CD4-positive, alpha-beta T cell treated with Interferon gamma for 1 hour (primary cell): ENCODE data around the gene MTRF1L.

ENCODE experiments used
- DNase-seq: peaks from one replicate; pipeline ENCODE4 v3.0.0-alpha.2; 2020

Gene MTRF1L

GRCh38 chr6:153002613-153003365 lies at the start of gene MTRF1L:
Gene MTRF1L, minus strand, starts transcription at chr6:153002709. Its CDS starts 24 bp downstream, at chr6:153002685.
- DNase-seq, result peak; percentile 84

- no peak for DNase-seq
These were observed 49.3 kb upstream of the MTRF1L start for GRCh38 chr6:153051801-153052200.

- no peak for DNase-seq
These were observed 46.1 kb upstream of the MTRF1L start for GRCh38 chr6:153048631-153049030.

GRCh38 chr6:153047386-153047785 lies 44.9 kb upstream of the MTRF1L start:
- no peak for DNase-seq

- DNase-seq, result no peak
These were observed 42.8 kb upstream of the MTRF1L start for GRCh38 chr6:153045271-153045670.

- no peak for DNase-seq
These were observed 41.8 kb upstream of the MTRF1L start for GRCh38 chr6:153044295-153044694.

- DNase-seq, result no peak
These were observed 41.2 kb upstream of the MTRF1L start for GRCh38 chr6:153043719-153044118.

- DNase-seq, result no peak
These were observed 36.0 kb upstream of the MTRF1L start for GRCh38 chr6:153038378-153039057.

GRCh38 chr6:153034139-153034538 lies 31.6 kb upstream of the MTRF1L start:
- DNase-seq, result no peak

GRCh38 chr6:153032255-153032882 lies 29.9 kb upstream of the MTRF1L start:
- DNase-seq, result no peak

GRCh38 chr6:153031335-153031955 lies 28.9 kb upstream of the MTRF1L start:
- no peak for DNase-seq

GRCh38 chr6:153028963-153029362 lies 26.5 kb upstream of the MTRF1L start:
- no peak for DNase-seq

- DNase-seq, result no peak
These were observed 25.8 kb upstream of the MTRF1L start for GRCh38 chr6:153028286-153028685.

- DNase-seq, result no peak
These were observed 25.0 kb upstream of the MTRF1L start for GRCh38 chr6:153027480-153027879.

- no peak for DNase-seq
These were observed 22.2 kb upstream of the MTRF1L start for GRCh38 chr6:153024709-153025017.

GRCh38 chr6:153023977-153024708 lies 21.6 kb upstream of the MTRF1L start:
- DNase-seq, result no peak

GRCh38 chr6:153018355-153018754 lies 15.8 kb upstream of the MTRF1L start:
- no peak for DNase-seq

- DNase-seq, result no peak
These were observed 14.3 kb upstream of the MTRF1L start for GRCh38 chr6:153016846-153017245.

GRCh38 chr6:153015094-153015640 lies 12.7 kb upstream of the MTRF1L start:
- no peak for DNase-seq

GRCh38 chr6:153013438-153013837 lies 10.9 kb upstream of the MTRF1L start:
- no peak for DNase-seq

GRCh38 chr6:153012856-153013255 lies 10.3 kb upstream of the MTRF1L start:
- DNase-seq, result no peak

GRCh38 chr6:153003366-153003690 lies 819 bp upstream of the MTRF1L start:
- no peak for DNase-seq
